GM19438 (cell line): Measurements from ENCODE around the gene CHCHD6.

Experiments
- ATAC-seq: cut with Tn5 transposase; IDR thresholded peaks from one replicate; pipeline ENCODE4 v1.9.1; 2021; ENCODE audit warnings: low read depth; ENCODE audit not compliant: unreplicated experiment

The CHCHD6 gene

DNA sequence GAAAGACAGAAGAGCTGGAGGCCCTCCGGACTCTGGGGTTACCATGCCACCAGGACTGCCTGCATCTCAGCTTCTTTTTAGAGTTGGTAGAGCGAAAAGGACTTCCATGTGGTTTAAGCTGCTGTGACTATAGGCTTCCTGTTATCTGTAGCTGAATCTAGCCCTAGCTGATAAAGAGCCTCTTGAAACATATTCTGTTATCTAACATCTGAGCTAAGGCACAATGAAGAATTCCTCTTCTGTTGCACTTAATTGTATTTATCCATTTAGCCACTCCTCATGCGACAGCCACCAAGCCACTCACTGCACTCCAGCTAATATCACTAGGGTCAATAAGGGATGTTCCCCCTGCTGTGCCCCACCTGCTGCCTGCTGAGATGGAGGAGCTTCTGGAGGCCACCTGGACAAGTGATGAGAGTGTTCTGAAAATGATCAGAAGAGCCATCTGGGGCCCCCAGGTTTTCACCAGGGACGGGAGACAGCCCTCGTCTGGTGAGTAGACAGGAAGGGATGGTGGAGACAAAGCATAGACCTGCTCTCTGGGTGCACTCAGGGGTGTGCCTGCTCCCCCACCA, 184.2 kb downstream of the CHCHD6 start:
- no peak for ATAC-seq

DNA sequence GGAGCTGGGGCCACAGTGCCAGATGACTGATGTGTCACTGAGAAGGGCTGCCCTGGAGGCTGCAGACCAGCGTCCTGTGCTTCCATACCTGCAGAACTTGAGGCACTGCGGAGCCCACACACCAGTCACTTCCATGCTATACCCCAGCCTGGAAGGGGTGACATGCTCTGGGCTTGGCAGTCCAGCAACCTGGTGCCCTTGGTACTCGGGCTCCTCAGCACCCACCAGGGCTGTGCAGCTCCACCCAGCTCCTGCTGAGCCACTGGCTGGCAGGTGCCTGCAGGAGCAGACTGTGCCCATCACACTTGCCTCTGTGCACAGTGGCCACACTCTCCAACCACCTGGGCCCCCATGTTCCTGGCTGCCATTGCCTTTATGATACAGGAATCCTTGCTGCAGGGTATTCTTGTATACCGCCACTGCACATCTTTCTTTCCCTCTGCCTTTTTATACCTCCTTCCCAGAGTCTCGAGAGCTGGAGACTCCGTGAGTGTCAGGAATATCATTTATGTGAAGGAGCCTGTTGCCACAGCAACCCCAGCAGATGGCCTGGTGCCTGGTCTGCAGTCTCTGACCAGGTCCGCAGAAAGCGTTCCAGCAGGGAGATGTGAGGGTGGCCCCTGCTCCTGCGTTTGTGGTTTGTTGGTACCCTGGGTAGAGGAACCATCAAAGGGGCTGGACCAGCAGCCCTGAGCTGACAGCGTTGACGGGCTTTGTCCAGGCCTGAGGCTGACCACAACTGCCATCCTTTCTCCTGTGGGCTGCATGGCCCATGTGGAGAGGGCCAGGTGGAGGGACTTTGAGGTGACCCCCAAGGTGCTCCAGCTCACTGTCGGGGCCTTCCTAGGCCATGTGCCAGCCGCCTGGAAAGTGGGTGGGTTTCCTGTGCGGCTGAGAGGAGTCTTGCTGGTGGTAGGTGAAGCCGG, 185.5 kb downstream of the CHCHD6 start:
- ATAC-seq, result no peak

DNA sequence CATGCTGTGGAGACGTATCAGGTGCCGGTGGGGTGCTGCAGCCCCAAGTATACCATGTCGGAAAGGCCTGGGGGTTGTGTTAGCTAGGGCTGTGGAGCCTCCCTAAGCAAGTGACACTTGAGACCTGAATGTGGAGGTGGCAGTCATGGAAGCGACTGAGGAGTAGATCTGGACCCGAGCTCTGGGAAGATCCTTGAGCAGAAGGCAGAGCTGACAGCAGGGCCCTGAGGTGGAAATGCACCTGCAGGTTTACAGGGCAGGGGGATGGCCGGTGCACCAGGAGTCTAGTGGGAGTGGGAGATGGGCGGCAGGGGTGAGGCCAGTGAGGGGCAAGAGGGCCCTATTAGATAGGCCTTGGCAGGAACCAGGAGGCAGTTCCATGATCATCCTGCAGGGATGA, 187.1 kb downstream of the CHCHD6 start:
- no peak for ATAC-seq

DNA sequence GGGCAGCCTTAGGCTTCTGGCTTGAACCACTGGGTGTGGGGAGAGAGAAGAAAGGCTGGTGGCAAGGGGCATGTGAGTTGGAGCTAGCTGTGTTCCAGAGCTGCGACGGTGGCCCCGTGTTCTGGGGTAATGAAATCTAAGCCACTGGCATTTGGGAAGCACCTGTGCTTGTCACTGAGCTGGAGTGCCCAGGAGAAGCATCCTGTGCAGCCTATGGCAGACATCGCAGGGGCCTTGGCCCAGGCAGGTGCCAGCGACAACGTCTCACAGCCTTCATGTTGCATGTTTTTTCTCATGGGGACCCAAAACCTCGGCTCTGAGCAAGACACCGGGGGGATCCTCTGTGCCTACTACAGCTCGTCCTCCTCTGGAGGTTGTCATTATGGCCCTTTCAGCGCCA, 187.8 kb downstream of the CHCHD6 start:
- no peak for ATAC-seq

DNA sequence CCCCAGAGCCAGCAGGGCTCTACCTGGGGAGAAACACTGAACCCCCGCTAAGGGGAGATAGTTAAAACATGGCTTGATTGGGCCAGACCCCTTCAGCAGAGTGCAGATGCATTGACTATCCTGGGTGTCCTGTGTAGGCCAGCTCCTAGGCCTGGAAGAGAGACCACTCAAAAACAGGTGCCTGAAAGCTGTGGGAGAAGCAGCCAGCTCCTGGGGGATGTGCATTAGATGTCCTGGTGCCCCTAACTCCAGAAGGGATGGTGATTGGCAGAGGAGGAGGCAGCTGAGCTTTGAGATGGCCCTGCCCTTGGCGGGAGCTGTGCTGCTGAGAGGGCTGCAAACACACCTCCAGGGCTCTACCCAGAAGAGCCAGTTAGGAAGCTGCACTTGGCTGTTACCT, 189.6 kb downstream of the CHCHD6 start:
- no peak for ATAC-seq

DNA sequence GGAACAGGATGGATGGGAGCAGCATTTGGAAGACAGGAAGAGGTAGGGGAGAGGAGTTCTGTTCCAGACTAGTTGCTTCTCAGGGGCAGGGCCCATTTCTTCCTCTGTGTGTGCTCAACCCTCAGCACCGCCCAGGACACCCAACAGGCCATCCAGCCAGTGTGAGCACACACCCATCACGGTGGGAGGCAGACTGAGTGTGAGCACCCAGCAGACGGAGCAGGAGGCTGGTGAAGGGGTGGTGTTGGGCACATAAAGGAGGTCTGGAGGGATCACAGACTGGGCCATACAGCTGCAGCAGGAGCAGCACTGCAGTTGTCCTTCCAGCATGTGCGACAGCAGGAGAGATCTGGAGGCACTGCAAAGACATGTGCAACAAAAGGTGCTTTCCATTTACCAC, 190.4 kb downstream of the CHCHD6 start:
- no peak for ATAC-seq

DNA sequence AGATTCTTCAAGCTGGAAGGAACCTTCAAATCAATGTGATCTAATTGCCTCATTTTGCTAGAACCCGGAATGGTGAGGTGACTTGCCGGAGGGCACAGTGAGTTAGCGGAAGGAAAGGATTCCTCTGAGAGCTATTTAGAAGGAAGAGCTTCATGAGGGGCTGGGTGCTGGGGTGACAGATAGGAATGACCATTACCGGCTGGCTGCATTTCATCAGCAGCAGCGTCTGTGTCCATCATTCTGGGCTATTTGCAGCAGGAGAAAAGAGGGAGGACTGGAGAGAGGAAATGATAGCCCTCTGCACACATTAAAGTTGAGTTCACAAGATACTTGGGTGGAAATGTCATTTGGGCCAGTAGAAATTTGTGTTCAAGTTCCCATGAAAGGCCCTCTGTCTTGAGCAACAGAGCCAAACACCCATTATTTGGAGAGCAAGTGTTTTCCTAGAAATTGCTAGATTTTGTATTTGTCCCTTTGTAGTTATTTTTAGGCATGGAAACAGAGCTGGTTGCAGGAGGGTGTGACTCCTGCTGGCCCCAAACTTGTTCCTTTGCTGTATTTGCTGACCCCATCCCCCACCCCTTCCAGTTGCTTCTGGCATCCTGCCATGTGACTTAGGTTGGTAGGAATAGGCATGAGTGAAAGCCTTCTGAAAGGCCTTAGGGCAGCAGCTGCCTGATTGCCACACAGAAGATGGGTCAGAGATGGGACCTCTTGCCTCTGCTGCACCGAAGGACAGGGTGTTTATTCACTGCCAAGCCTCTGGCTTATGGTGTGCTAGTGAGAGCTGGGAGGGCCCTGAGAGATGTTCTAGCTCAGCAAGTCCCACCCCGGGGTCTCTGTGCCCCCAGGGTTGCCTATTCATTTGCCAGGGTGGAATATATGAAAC, 191.4 kb downstream of the CHCHD6 start:
- no peak for ATAC-seq

DNA sequence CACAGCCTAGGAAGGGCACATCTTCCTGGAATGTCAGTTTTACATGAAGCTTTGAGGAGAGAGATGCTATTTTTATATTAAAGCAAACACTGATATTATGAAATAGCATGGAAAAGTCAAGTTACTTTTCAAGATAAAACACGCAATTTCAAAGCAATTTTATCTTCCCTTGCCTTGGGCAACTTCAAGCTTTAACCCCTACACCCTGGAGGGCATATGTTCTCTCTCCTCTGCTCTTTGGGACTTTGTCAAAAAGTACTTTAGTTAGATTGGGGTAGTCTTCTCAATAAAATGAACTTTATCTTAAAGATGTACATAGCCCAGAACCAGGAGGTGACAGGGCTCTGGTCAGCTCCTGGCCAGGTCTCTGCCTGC, 192.0 kb downstream of the CHCHD6 start:
- no peak for ATAC-seq

DNA sequence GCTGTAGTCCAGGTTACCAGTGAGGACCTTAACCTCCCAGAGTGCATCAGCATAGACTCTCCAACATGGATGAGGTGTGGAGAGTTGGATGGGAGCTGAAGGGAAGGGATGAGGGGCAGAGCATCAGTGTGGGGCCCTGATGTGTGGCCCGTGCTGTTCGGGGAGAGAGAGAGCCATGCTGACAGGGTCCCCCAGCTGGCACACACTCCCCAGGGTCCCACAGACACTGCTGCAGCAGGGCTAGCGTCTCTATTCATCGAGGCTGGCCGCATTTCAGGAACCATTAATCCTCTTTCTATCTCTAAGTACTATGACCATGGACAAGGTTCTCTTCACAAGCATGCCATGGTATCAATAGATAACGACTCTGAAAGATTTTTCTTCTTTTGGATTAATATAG, 192.9 kb downstream of the CHCHD6 start:
- ATAC-seq, result no peak

DNA sequence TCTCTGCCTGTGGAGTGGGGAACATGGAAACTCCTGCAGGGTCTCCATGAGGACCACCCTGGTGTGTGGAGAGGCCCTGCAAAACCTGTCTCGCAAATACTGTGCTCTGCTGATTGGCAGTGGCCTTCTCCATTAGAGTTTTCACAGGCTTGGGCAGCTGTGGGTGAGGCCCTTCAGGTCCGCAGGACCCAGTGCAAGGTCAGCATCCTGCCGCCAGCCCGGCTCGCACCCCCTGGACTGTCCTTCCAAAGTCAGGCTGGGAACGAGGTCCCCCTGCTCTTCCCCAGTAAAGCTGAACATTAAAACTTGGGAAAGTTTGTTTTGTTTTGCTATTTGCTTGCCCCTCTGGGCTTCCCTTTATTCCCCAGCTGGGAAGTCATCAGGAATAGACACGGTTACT, 193.9 kb downstream of the CHCHD6 start:
- ATAC-seq, result no peak

DNA sequence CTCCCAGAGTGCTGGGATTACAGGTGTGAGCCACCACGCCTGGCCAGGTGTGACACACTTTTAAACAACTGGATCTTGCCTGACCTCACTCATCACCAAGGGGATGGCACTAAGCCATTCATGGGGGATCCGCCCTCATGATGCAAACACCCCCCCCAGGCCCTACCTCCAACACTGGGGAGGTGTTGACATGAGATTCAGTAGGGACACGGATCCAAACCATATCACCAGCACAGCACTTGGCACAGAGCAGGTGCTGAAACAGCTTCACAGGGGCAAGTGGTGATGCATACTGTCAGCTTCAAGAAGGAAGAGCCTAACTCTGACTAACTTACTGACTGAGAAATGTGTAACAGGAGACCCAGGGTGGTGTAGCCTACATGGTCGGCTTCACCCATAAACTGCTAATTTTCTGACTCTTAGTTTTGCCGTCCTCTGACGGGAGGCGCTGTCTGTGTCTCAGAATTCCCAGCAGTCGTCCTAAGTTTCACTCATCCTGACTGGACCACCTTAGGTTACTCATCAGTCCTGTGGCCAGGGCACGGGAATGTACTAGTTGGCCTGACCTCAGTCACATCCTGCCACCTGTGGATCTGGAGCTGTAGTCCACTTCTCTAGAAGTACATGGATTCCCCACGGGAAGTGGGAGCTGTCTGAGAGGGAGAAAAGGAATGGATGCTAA, 197.0 kb downstream of the CHCHD6 start:
- no peak for ATAC-seq

DNA sequence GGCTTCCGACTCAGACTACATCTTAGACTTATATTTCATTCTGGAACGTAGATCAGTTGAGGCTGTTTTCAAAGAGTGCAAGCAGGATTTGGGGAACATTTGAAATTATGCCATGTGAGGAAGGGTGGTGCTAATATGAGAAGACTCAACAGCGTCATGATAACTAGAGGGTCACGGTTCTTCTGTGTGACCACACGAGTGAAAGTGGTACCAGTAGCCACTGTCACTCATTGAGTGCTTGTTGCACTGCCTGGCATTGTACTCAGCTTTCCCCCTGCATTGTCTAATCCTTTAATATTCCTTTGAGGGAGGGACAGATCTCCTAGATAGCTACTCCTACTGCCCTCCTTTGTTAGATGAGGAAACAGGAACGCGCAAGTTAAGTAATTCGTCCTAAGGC, 197.6 kb downstream of the CHCHD6 start:
- ATAC-seq, result no peak

DNA sequence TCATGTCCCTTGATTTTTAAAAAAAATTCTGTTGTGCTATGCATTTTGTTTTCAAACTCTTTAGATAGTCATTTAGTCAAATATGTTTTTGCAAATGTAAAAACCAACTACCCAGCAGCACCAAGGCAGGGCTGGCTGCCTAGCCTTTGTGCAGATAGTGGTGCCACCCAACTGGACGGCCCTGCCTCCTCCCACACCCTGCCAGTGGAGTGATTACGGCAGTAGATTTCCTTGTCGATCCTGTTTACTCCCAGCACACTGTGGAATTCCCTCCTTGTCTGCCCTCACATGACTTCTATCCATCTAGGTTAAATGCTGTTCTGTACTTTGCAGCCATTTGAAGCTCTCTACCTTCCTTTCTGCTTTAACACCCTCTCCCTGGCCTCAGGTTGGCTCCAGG, 199.5 kb downstream of the CHCHD6 start:
- no peak for ATAC-seq

DNA sequence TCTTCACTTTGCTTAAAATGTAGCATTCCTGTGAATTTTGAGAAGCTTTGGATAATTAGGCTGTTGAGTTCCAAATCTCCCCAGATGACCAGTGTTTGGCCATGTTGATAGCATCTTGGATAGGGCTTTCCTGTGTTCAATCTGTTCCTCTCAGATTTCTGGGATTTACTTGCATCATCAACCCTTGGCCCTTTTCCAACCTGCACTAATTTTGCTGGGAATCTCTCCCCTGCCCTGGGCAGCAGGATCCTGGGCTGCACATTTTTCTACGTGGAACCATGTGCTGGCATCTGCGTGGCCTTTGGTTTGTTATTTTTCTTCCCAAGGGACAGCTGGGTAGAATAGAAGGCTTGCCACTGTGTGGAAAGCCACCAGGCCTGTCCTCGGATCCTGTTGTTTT, 203.5 kb downstream of the CHCHD6 start:
- no peak for ATAC-seq

DNA sequence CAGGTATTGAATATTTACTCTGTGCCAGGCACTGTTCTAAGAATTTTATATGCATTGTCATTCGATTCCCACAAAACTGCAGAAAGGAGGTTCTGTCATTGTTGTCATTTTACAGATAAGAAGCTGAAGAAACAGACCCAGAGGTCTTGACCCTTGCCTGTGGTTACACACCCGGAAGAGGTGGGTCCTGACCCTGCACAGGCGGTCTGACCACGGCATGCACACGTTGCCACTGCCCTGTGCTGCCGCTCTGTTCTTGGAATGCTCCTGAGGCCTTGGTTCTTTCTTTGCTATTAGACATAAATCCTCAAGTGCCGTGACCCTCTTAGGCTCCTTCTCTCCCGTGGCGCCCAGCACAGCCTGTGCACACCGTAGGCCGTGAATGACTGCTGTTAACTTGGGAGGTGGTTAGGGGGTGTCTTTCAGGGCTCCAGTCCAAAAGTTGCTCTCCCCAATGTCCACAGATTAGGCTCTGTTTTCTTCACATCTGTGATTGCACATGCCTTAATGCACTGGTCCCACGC, 204.8 kb downstream of the CHCHD6 start:
- no peak for ATAC-seq

DNA sequence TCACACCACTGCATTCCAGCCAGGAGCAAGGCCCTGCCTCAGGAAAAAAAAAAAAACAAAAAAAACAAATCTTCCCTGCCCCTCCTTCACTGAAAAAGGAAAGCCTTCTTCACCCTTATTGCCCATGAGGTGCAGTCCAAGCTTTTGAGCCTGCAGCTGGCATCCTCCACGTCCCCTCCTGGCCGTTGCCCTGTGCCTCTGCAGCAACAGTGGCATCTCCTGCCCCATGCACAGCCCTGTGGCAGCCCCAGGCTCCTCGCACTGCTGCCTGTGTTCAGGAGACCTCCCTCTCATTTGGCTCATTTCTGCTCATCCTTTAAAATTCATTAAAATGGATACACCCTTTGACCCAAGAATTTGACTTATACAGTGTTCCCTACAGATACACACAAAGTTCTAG, 206.2 kb downstream of the CHCHD6 start:
- ATAC-seq, result no peak

DNA sequence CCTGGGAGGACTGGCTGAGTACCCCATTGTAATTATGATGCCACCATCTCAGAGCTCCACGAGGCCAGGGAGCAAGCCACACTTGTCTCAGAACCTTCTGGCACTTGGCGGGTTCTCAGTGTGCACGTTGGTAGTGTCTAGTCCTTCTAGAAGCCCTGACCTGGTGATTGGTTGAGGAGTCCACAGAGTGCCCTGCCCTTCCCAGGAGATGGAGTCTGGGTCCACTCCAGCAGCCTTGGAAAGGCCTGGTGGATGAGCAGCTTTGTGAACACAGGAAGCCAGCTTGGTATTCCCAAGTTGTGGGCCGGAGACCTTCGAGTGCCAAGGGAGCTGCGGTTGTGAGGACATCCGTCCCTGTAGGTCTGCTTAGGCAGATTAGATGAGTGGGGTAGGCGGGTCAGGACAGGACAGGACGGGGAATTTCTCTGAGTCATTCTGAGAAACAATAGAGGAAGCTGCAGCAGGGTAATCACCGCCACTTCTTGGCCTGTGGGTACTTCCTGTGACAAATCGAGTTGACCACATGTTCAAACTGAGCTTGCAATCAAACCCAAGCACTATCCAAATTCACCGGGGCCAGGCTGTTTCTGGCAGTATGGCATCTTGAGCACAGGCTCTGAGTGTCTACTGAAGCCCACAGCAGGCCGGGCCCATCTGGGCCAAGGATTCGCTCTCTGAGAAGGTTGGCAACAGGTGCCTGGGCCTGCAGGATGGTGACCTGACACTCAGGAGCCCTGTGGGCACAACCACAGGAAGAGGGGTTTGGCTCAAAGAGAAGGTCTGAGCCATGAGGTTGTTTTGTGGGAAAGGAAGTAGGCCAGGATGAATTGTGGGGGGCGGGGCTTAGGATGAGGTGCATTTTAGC, 207.4 kb downstream of the CHCHD6 start:
- peak; percentile 97 for ATAC-seq

DNA sequence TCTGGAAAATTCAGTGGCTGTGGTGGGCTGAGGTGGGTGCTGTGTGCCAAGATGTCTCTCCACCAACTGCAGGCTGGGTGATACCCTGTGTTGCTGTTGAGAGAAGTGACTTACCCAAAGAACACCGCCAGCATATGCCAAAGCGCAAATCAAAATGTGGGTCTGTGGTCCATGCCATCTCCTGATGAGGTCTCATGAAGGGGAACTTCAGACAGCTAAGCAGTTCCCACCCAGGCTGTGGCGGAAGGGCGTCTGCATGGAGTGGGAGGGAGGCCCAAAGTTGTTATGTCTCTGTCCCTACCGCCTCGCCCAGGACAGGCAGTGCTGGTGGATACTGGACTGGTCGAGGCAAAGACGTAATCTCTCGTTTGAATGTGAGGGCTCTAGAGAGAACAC, 208.0 kb downstream of the CHCHD6 start:
- ATAC-seq, result no peak

DNA sequence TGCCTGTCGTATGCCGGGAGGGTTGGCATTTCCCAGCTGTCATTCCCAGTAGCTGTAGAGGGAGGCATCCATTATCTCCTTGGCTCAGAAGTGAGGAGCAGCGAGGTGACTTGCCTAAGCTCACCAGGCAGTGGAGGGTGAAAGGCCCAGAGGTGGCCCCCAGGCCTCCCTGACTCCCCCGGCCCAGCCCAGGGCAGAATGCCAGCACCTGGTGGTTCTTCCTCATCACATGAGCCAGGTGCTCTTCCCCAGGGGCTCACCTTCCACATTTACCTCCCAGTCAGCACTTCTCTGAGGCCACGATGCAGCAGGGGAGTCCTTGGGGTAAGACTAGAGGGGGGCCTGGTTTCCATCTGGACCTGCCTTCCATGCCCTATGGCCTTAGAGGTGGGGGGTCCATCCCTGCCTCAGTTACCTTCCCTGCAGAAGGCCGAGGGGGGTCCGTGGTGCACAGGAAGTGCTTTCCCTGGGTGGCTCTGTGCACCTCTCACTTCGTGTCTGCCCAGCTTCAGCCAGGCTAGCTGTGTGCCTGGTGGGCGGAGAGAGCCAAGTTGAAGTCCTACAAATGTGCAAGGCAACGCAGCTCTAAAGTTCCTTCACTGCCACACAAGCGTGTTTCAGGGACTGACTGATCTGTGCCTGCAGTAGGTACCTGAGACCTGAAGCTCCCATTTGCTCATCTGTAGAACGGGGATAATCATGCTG, 208.6 kb downstream of the CHCHD6 start:
- ATAC-seq, result no peak
